Activated CD8-positive, alpha-beta memory T cell treated with anti-CD3 and anti-CD28 coated beads for 36 hours (primary cell): Measurements from ENCODE around the gene RNF115. TPM values are rescaled to one million over a fixed set of nuclear protein-coding genes. Genes with fewer than 3 reads are reported as not detected.
"Not testable (repeated sequence)": the region's sequence is repeated elsewhere in the genome, so short reads cannot be mapped to it uniquely, and the experiment has no call there.

Source experiments
- CTCF ChIA-PET: fragments of 350-600 bp; sonication (Branson Sonifier 250); formaldehyde crosslinking; loops from one replicate; lab custom pipeline; 2021; ENCODE audit warnings: antibody characterized with exemption; lab: Charles Lee
- POLR2A ChIA-PET: fragments of 350-600 bp; sonication (Branson Sonifier 250); formaldehyde crosslinking; loops from one replicate; lab custom pipeline; 2021; ENCODE audit warnings: antibody characterized with exemption; lab: Charles Lee
- total RNA-seq, 2 experiments: library from RNA; stranded (reverse); gene quantifications; one replicate each; pipeline ENCODE4 v1.2.3, GENCODE V29; 2021

Gene RNF115
- total RNA-seq, 2 experiments from 2014 or later = 16.3 to 16.4 TPM

GRCh38 chr1:145760395-145760949 lies 63.4 kb downstream of the RNF115 start:
- POLR2A ChIA-PET = not testable (repeated sequence)
- CTCF ChIA-PET = interaction anchor here (1.4 to 1.6 kb wide), 2 partner anchors 15 to 85 kb away, joined by 4 read pairs; partner anchors contain the start of gene NUDT17

- CTCF ChIA-PET = interaction anchor here (1.4 kb wide), 1 partner anchor 85 kb away, joined by 4 read pairs; the partner anchor contains the start of gene NUDT17
- POLR2A ChIA-PET = no interaction called here
Observed at GRCh38 chr1:145759721-145760120, 64.2 kb downstream of the RNF115 start.

GRCh38 chr1:145758575-145758974 lies 65.3 kb downstream of the RNF115 start:
- ChIA-PET POLR2A (no interaction called here), CTCF (no interaction called here)

GRCh38 chr1:145758116-145758515 lies 65.8 kb downstream of the RNF115 start:
- CTCF ChIA-PET = no interaction called here

GRCh38 chr1:145757420-145757819 lies 66.5 kb downstream of the RNF115 start:
- ChIA-PET CTCF (no interaction called here), POLR2A (no interaction called here)

More at GRCh38 chr1:145758116-145758515, 65.8 kb downstream of the RNF115 start:
- POLR2A ChIA-PET = no interaction called here

- ChIA-PET POLR2A (no interaction called here), CTCF (no interaction called here)
Observed at GRCh38 chr1:145751491-145752037, 72.3 kb downstream of the RNF115 start.

- CTCF ChIA-PET = no interaction called here
- POLR2A ChIA-PET = no interaction called here
Observed at GRCh38 chr1:145750426-145750825, 73.5 kb downstream of the RNF115 start.

GRCh38 chr1:145747398-145748247 lies 76.3 kb downstream of the RNF115 start:
- ChIA-PET POLR2A (no interaction called here), CTCF (no interaction called here)

- POLR2A ChIA-PET = no interaction called here
- CTCF ChIA-PET = no interaction called here
Observed at GRCh38 chr1:145740269-145740668, 83.6 kb downstream of the RNF115 start.

- CTCF ChIA-PET = no interaction called here
- POLR2A ChIA-PET = no interaction called here
Observed at GRCh38 chr1:145736191-145736590, 87.7 kb downstream of the RNF115 start.

- ChIA-PET POLR2A (no interaction called here), CTCF (interaction anchor here (0.8 kb wide), 1 partner anchor 11 kb away, joined by 3 read pairs; no protein-coding TSS in a partner anchor)
Observed at GRCh38 chr1:145730900-145731299, 93.0 kb downstream of the RNF115 start.

- ChIA-PET CTCF (interaction anchor here (0.8 kb wide), 1 partner anchor 10 kb away, joined by 3 read pairs; no protein-coding TSS in a partner anchor), POLR2A (no interaction called here)
Observed at GRCh38 chr1:145730467-145730866, 93.4 kb downstream of the RNF115 start.

- POLR2A ChIA-PET = no interaction called here
Observed at GRCh38 chr1:145729666-145730436, 94.0 kb downstream of the RNF115 start.

DNA sequence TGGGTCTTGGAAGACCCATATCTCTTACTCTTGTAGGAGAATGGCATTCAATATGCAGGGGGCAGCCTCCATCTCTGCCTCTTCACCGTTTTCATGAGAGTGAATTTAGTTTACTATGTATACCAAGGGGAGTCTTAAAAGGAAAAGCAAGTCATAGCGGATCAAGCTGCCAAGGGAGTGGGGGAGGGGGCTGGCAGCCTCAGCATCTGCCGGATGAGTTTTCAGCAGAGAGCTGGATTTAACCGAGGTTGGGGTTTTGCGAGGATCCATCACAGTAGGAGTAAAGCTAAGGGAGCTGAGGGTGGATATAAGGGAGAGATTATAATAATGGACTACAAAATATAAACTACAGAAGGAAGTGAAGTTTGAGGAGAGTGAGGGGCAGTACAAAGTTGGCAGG lies 94.7 kb downstream of the RNF115 start:
- ChIA-PET CTCF (no interaction called here), POLR2A (no interaction called here)

More at GRCh38 chr1:145729666-145730436, 94.0 kb downstream of the RNF115 start:
- CTCF ChIA-PET = interaction anchor here (0.8 kb wide), 1 partner anchor 10 kb away, joined by 3 read pairs; no protein-coding TSS in a partner anchor

GRCh38 chr1:145726193-145726592 lies 97.7 kb downstream of the RNF115 start:
- POLR2A ChIA-PET, CTCF ChIA-PET: not testable (repeated sequence)

DNA sequence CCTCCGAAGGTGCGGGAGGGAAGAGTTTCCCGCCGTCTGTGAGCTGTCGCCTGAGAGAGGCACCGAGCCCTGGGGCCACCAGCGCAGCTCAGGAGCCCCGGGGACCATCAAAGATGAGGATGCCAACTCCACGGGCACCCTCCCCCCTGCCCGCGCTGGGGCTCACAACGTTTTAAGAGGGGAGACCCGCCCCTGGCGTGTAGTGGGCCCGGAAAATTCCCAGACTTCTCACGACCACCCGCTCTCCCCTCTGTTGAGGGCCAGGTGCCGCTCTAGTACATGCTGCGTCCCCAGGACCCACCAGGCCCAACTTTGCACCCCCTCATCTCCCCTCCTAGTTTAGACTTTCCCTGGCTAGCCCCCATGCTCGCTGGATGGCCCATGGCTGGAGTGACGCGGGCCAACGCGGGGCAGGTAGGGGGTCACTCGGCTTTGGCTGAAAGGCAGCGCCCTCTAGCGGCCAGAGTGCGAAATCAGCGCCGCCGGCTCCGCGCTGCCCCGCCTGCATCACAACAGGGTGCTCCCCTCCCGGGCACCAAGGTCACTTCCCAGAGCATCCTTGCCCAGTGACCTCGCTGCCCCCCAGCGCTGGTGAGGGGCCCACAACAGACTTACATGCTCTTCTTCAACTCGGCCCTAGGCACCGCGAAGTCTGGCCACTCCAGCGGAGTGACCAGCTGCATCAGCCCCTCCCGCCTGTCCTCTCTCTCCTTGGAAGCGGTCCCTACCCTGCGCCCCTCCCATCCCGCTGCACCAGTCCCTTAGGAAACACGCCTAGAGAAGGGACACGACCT lies 102.8 kb downstream of the RNF115 start:
- POLR2A ChIA-PET = no interaction called here
- CTCF ChIA-PET = interaction anchor here (0.6 to 2.5 kb wide), 9 partner anchors 9 to 256 kb away, joined by 3 to 9 read pairs (median 3); no protein-coding TSS in a partner anchor

DNA sequence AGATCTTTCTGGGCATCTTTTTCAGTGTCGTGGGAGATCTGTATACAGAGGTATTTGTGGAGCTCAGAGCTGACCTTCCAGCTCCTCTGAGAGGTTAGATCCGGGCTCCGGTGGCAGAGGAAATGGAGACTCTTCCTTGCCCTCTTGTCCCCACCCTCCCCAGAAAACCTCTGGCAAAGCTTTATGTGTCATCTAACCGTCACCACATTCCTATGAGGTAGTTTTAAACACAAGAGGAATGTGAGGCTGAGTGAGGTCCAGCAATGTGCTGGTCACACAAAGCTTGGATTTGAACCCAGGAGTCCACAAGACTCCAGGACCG lies 103.4 kb downstream of the RNF115 start:
- ChIA-PET POLR2A (no interaction called here), CTCF (interaction anchor here (0.6 to 2.5 kb wide), 7 partner anchors 8 to 255 kb away, joined by 3 to 9 read pairs (median 3); no protein-coding TSS in a partner anchor)
